ENCODE results near the gene MACROD1.

DNA sequence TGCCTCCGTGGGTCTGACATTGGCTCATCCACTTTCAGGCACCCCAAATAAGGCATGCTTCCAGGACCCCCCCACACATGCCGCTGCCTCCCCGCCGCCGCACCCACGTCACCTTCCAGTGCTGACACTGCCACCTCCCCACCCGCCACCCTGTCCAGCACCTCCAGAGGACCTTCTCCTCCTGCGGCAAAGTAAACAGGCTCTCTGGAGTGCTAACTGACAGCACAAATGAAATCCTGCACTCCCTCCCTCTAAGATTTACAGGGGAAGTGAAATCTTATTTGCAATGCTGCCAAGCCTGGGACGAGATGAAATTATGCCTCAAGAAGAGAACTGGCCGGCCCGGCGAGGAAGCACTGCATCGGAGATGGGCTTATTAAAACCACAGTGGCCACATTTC, 35.3 kb downstream of the MACROD1 start:
- TF ChIP-seq POLR2AphosphoS5 (IDR thresholded peaks at IDR 0.05; ENCODE audit: low read depth, low read length) = no peak
- TF ChIP-seq POLR2A (IDR thresholded peaks at IDR 0.05; ENCODE audit: low read depth, low read length) = no peak
- no peak for TF ChIP-seq SPI1 (IDR thresholded peaks at IDR 0.05; ENCODE audit: low read depth, low read length)
